ENCODE measurements around the gene ZFAND4. TPM values are rescaled to one million over a fixed set of nuclear protein-coding genes. Genes with fewer than 3 reads are reported as not detected.
"Not testable (repeated sequence)": the region's sequence is repeated elsewhere in the genome, so short reads cannot be mapped to it uniquely, and the experiment has no call there.

The ZFAND4 gene
- 14.9 TPM for total RNA-seq (2013)
- polyA plus RNA-seq (1 to 10 TPM; 4.4 to 5.9 (median 5.1) TPM), polyA minus RNA-seq (4.3 and 10.5 TPM in 2 replicates), total RNA-seq (4.6 to 17.4 (median 10.9) reads per million in 11 experiments)

GRCh38 chr10:45672181-45673073 is at the start of gene ZFAND4:
ZFAND4 (minus strand) TSS chr10:45672772; CDS start chr10:45663725, 9,047 bp downstream.
- peaks cover 20% of the 10 kb centered on the region for H3K4me1 Mint-ChIP-seq
- H3K27ac ChIP-seq (ENCODE audit: low read depth in 1 of 2, low read length in 2 of 2), result peak within 1 kb of the TSS; percentile 88 to 93
- TF ChIP-seq CTCF (IDR thresholded peaks at IDR 0.05), result peak; percentile 75

GRCh38 chr10:45721503-45721902 is 48.9 kb upstream of the ZFAND4 start:
- H3K4me1 Mint-ChIP-seq, result peaks cover 14% of the 10 kb centered on the region
- no CpG with 5 or more reads among the region's 10 CpGs for WGBS (ENCODE audit: insufficient coverage)
- H3K79me2 ChIP-seq (ENCODE audit: insufficient read depth, low read length); H3K4me3 ChIP-seq (replicated peaks in 1 of 3; ENCODE audit: low read depth in 2 of 3, low read length in 3 of 3); H3K9me3 ChIP-seq (replicated peaks in 1 of 2; ENCODE audit: control insufficient read depth in 1 of 2, insufficient read depth in 1 of 2, low read length in 2 of 2); H4K20me1 ChIP-seq (ENCODE audit: insufficient read depth, low read length); H3K36me3 ChIP-seq (replicated peaks in 1 of 2; ENCODE audit: control insufficient read depth in 1 of 2, insufficient read depth in 2 of 2, low read length in 2 of 2); H3K9ac ChIP-seq (ENCODE audit: insufficient read depth, low read length, poor library complexity, severe bottlenecking); H3K27me3 Mint-ChIP-seq (ENCODE audit: low read depth in 3 of 3); DNase-seq; H3K36me3 Mint-ChIP-seq; H3K27me3 ChIP-seq (ENCODE audit: control insufficient read depth in 2 of 2, insufficient read depth in 2 of 2, low read length in 2 of 2); H3K27ac ChIP-seq (ENCODE audit: low read depth in 1 of 2, low read length in 2 of 2); H2AFZ ChIP-seq (ENCODE audit: insufficient read depth, low read depth, low read length, poor library complexity, severe bottlenecking); H3K4me3 Mint-ChIP-seq; H3K4me2 ChIP-seq (replicated peaks; ENCODE audit: extremely low read depth, low read length, poor library complexity, severe bottlenecking); H3K9me3 Mint-ChIP-seq; H3K27ac Mint-ChIP-seq: not testable (repeated sequence)
- peaks cover 7 to 12% of the 10 kb centered on the region in 2 donors for H3K4me1 ChIP-seq (ENCODE audit: control insufficient read depth in 1 of 2, insufficient read depth in 2 of 2, low read length in 2 of 2)
- intact Hi-C loops (cut with micrococcal nuclease), result loop anchor here in 1 of 2 donors (10.0 kb wide), 1 partner anchor 257 kb away; no protein-coding TSS in a partner anchor

More at GRCh38 chr10:45672181-45673073, at the start of gene ZFAND4:
- H2AFZ ChIP-seq (ENCODE audit: insufficient read depth, low read depth, low read length, poor library complexity, severe bottlenecking), result peak within 1 kb of the TSS; percentile 95
- intact Hi-C loops (cut with micrococcal nuclease), result loop anchor here (5.0 to 10.0 kb wide), 3 partner anchors 208 to 420 kb away; no protein-coding TSS in a partner anchor
- H3K27me3 ChIP-seq (ENCODE audit: control insufficient read depth in 2 of 2, insufficient read depth in 2 of 2, low read length in 2 of 2), result no peaks in the 10 kb centered on the region
- no peaks in the 10 kb centered on the region for H3K36me3 Mint-ChIP-seq
- peak within 1 kb of the TSS; percentile 42 to 86 (median 76) for H3K4me3 ChIP-seq (replicated peaks in 1 of 3; ENCODE audit: low read depth in 2 of 3, low read length in 3 of 3)
- peaks cover 16 to 19% of the 10 kb centered on the region in 2 donors for H3K4me1 ChIP-seq (ENCODE audit: control insufficient read depth in 1 of 2, insufficient read depth in 2 of 2, low read length in 2 of 2)
- H3K36me3 ChIP-seq (replicated peaks in 1 of 2; ENCODE audit: control insufficient read depth in 1 of 2, insufficient read depth in 2 of 2, low read length in 2 of 2), result no peaks in the 10 kb centered on the region
- peak; percentile 97 to 98 (median 98) for DNase-seq
- H3K27ac Mint-ChIP-seq, result peak within 1 kb of the TSS; percentile 83 to 94 (median 93)
- H3K79me2 ChIP-seq (ENCODE audit: insufficient read depth, low read length), result no peaks in the 10 kb centered on the region
- WGBS (ENCODE audit: insufficient coverage), result 2% methylated on average over 96 of the region's 96 CpGs
- no peaks in the 10 kb centered on the region for H4K20me1 ChIP-seq (ENCODE audit: insufficient read depth, low read length)
- H3K4me2 ChIP-seq (replicated peaks; ENCODE audit: extremely low read depth, low read length, poor library complexity, severe bottlenecking), result peak within 1 kb of the TSS; percentile 85
- H3K9me3 Mint-ChIP-seq, result peaks cover 0 to 3% (median 0%) of the 10 kb centered on the region in 7 donors
- H3K9me3 ChIP-seq (replicated peaks in 1 of 2; ENCODE audit: control insufficient read depth in 1 of 2, insufficient read depth in 1 of 2, low read length in 2 of 2), result no peaks in the 10 kb centered on the region
- peaks cover 0 to 2% (median 0%) of the 10 kb centered on the region in 3 donors for H3K27me3 Mint-ChIP-seq (ENCODE audit: low read depth in 3 of 3)
- H3K4me3 Mint-ChIP-seq, result peak within 1 kb of the TSS; percentile 87 to 93
- H3K9ac ChIP-seq (ENCODE audit: insufficient read depth, low read length, poor library complexity, severe bottlenecking), result peak within 1 kb of the TSS; percentile 82

GRCh38 chr10:45717642-45718041 is 45.1 kb upstream of the ZFAND4 start:
- intact Hi-C loops (cut with micrococcal nuclease); H2AFZ ChIP-seq (ENCODE audit: insufficient read depth, low read depth, low read length, poor library complexity, severe bottlenecking); H4K20me1 ChIP-seq (ENCODE audit: insufficient read depth, low read length); H3K4me3 Mint-ChIP-seq; H3K9me3 ChIP-seq (replicated peaks in 1 of 2; ENCODE audit: control insufficient read depth in 1 of 2, insufficient read depth in 1 of 2, low read length in 2 of 2); H3K9me3 Mint-ChIP-seq; H3K4me1 Mint-ChIP-seq; H3K4me3 ChIP-seq (replicated peaks in 1 of 3; ENCODE audit: low read depth in 2 of 3, low read length in 3 of 3); H3K27me3 ChIP-seq (ENCODE audit: control insufficient read depth in 2 of 2, insufficient read depth in 2 of 2, low read length in 2 of 2); DNase-seq; H3K27ac ChIP-seq (ENCODE audit: low read depth in 1 of 2, low read length in 2 of 2); H3K79me2 ChIP-seq (ENCODE audit: insufficient read depth, low read length); H3K9ac ChIP-seq (ENCODE audit: insufficient read depth, low read length, poor library complexity, severe bottlenecking); H3K4me2 ChIP-seq (replicated peaks; ENCODE audit: extremely low read depth, low read length, poor library complexity, severe bottlenecking); H3K27ac Mint-ChIP-seq; H3K4me1 ChIP-seq (ENCODE audit: control insufficient read depth in 1 of 2, insufficient read depth in 2 of 2, low read length in 2 of 2); H3K36me3 ChIP-seq (replicated peaks in 1 of 2; ENCODE audit: control insufficient read depth in 1 of 2, insufficient read depth in 2 of 2, low read length in 2 of 2); H3K27me3 Mint-ChIP-seq (ENCODE audit: low read depth in 3 of 3): not testable (repeated sequence)
- peaks cover 9 to 18% of the 10 kb centered on the region in 2 donors for H3K36me3 Mint-ChIP-seq
- no CpG with 5 or more reads among the region's 1 CpG for WGBS (ENCODE audit: insufficient coverage)
